GM21390 (cell line): Measurements from ENCODE around the gene APMAP.
"Not testable (repeated sequence)": the region's sequence is repeated elsewhere in the genome, so short reads cannot be mapped to it uniquely, and the experiment has no call there.

ENCODE experiments used
- ATAC-seq: cut with Tn5 transposase; IDR thresholded peaks from one replicate; pipeline ENCODE4 v1.9.1; 2021; ENCODE audit not compliant: unreplicated experiment

The APMAP gene

DNA sequence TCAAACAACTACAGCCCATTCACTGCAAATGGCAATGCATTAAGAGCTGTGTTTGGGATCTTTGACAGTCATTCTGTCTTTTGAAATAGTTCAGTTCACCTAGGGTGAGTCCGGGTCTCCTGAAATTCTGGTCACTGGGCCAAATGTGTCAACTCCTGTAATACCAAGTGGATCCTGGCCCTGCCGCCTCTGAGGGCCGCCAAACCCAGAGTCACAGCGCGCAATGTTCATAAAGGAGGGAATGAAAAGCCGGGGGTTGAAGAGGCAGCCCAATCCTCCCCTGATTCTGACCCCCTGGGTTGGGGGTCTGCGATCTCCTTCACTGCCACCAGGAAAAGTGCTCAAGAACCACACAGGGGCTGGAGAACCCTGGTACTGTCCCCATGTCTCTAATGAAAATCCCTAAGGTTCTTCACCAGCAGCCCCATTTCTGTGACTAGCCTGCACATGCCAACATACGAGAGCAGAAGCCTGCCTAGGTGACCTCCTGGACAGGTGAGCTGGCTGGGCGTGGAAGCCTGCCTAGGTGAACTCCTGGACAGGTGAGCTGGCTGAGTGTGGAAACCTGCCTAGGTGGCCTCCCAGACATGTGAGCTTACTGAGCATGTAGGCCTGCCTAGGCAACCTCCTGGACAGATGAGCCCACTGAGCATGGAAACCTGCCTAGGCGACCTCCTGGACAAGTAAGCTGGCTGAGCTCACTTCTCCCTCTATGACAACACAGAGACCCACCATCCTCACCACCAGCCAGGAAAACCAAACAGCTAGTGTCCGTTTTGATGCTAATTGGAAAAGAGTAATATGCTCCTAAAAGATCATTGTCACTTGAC is 16.1 kb upstream of the APMAP start:
- no peak for ATAC-seq

DNA sequence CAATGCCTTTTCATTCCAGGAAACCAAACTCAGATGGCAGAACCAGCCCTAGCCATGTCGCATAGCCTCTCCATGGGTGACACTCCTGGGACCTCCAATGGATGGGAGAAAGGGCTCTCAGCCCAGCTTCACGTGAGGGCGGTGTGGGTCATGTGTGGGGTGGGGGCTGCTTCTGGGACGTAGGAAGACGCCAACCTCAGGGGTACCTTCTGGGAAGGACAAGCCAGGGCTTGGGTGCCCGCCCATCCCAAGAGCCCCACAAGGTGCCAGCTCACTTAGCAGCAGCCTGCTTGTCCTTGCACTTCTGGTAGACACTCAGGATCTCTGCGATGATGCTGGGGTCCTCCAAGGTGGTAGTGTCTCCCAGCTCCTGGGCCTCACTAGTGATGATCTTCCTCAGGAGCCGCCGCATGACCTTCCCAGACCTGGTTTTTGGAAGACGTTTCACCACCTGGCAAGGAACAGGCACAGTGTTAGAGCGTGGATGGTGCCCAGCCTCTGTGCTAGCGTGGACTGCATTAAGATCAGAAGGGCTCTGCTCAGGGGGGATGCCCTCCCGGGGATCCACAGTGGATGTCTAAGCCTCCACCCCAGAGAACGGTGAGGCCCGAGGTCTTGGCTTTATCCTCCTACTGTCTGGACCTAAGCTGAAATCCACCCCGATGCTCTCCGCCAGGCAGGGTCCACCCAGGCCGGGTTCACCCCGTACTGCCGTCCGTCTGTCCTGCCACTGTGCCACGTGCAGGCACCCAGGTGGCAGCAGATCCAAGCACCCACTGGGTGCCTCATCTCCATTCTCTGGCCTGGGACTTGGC is 15.1 kb upstream of the APMAP start:
- no peak for ATAC-seq

DNA sequence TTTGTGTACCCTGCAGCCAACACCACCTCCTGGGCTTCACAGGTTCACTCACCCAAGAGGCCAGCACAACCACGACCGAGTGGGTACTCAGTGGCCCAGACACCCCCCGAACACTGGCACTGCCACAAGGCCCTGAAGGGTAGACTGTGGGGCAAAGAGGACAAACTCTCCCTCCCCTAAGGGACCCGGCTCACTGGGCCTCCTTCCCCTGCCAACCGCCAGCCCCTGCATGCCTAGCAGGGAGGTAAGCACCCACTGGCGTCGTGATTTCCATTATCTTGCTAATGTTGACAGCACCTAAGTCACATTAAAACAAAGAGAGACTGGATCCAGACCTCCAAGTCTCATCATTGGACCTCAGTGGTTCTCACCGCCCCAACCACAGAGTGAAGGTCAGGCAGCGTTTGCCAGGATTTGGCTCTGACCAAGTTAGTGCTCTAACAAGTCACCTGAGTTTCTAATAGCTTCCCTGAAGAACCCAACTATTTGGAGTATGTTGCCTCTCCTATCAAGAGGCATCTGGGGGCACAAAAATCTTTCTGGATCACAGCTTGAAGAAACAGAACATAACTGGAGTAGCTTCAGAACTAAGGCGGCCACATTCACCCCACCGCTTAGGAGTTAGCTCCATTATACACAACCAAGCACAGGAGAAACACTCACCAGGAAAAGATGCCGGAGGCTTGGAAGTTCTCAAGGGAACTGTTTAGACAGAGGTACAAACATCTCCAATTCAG is 14.0 kb upstream of the APMAP start:
- no peak for ATAC-seq

GRCh38 chr20:25005661-25006060 is 13.1 kb upstream of the APMAP start:
- ATAC-seq: no peak

DNA sequence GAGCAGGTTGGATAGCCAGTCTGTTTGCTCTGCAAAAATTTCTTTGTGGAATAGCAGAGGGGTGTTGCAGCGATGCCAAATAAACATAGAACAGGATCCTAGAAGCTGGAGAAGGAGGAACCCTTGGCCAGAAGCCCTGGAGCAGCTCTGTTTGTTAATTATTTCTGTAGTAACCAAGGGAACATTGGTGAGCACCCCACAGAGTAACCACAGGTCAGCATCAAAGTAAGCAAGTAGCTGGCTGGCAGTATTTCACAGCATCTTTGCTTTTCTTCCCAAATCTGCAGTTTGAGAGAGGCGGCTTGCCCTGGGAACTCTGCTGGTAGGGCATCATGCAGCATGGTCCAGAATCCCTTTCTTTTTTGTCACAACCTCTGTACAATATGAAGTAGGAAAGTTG is 12.7 kb upstream of the APMAP start:
- no peak for ATAC-seq

DNA sequence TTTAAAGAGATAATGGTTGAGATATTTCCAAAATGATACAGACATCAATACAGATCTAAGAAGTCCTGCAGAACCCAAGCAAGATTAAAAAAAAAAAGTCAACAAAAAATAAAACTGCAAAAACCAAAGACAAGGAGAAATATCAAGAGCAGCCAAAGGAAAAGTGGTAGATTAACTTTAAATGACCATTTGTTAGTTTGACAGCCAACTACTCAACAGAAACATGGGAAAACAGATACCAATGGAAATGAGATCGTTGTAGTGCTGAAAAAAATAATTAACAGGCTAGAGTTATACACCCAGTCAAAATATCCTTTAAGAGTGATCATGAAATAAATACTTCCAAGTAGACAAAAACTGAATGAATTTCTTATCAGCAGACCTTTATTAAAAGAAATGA is 10.5 kb upstream of the APMAP start:
- no peak for ATAC-seq

GRCh38 chr20:25001323-25001722 is 8.8 kb upstream of the APMAP start:
- not testable (repeated sequence) for ATAC-seq

- no peak for ATAC-seq
Observed at GRCh38 chr20:25000268-25000801, 7.8 kb upstream of the APMAP start.

DNA sequence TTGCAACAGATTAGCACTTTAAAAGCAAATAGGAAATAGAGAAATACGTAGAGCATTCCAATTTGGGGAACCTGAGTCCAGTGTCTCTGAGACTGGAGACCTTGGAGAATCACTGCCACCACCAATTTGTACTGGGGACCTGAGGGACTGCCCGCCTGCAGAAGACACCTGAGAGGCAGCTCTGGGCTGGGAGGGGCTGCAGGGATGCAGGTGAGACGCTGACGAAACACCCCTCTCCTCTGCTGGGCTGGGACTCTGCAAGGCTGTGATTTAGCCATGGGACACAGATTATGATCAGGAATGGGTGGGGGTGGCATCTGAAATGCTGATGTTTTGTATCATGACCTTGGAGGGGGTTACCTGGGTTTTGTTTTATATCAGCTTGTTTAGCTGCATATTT is 7.0 kb upstream of the APMAP start:
- no peak for ATAC-seq

DNA sequence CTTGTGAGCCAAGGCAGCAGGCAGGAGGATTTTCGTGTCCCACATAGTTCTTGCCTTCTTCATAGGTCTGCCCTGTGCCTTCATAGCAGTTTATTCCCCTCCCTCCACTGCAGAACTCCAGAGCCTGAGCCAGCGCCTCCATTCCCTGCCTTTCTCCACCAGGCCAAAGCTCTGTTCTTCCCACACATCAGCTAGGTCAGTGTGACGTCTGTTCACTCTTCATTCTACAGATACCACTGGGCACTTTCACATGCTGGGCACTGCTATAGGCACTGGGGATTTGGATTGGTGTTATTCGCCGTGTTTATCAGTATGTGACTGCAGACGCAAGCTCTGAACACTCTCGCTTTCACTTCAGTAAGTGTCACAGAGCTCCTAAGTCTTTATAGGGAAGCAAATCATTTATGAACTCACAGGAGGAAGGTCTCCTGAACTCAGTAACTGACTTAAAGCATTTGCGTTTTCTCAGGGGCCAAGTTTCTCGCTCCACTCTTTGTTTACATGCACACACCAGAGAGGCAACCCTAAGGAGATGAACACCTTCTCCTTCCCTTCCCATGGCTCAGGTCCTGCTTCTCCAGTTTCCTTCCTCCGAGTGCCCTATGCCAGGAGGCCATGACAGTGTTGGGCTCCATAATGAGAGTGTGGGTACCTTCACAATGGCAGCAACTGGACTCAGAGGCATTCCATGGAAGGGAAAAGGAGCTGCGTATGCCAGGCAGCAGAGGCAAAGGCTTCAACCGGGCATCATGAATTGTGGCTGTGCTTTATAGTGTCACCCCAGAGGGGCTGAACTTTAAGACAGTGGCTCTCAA is 6.3 kb upstream of the APMAP start:
- no peak for ATAC-seq

DNA sequence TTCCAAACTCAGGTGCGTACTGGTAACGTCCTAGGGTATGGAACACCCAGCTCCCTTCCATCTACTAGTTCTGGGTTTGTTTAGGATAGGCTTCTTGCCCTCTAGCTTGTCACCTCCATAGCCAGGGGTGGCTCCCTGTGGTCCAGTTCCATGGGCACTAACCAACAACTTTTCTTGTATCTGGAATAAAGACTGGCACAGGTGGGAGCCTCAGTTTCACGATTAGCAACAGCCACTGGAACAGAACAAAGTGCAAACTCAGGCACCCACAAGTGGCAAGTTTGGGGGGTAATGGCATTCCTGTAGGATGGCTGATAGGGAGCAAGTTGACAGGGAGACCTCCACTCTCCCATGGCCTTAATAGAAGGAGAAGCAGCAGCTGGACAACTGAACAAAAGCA is 5.6 kb upstream of the APMAP start:
- no peak for ATAC-seq

- ATAC-seq: no peak
Observed at GRCh38 chr20:24996449-24997377, 4.2 kb upstream of the APMAP start.

- no peak for ATAC-seq
Observed at GRCh38 chr20:24995741-24996448, 3.3 kb upstream of the APMAP start.

- ATAC-seq: no peak
Observed at GRCh38 chr20:24994470-24995368, 2.2 kb upstream of the APMAP start.

GRCh38 chr20:24994186-24994465 is 1.6 kb upstream of the APMAP start:
- no peak for ATAC-seq

- ATAC-seq: no peak
Observed at GRCh38 chr20:24993337-24994185, 1.0 kb upstream of the APMAP start.

- ATAC-seq: peak; percentile 25
Observed at GRCh38 chr20:24991897-24992486, 559 bp downstream of the APMAP start.
